Measurements from ENCODE around the gene PNLIPRP1.

Gene PNLIPRP1

GRCh38 chr10:116602648-116603400 is 12.1 kb downstream of the PNLIPRP1 start:
- DNase-seq, result no peak

GRCh38 chr10:116606061-116606483 is 15.3 kb downstream of the PNLIPRP1 start:
- DNase-seq, result no peak

GRCh38 chr10:116607336-116607735 is 16.6 kb downstream of the PNLIPRP1 start:
- DNase-seq, result no peak

- no peak for DNase-seq
Observed at GRCh38 chr10:116608686-116609594, 18.2 kb downstream of the PNLIPRP1 start.

- DNase-seq, result no peak
Observed at GRCh38 chr10:116610443-116611152, 19.8 kb downstream of the PNLIPRP1 start.

- no peak for DNase-seq
Observed at GRCh38 chr10:116611153-116611545, 20.4 kb downstream of the PNLIPRP1 start.

GRCh38 chr10:116612107-116612769 is 21.5 kb downstream of the PNLIPRP1 start:
- no peak for DNase-seq

GRCh38 chr10:116613471-116613870 is 22.7 kb downstream of the PNLIPRP1 start:
- no peak for DNase-seq

GRCh38 chr10:116614796-116615195 is 24.0 kb downstream of the PNLIPRP1 start:
- no peak for DNase-seq

- DNase-seq, result no peak
Observed at GRCh38 chr10:116615199-116615776, 24.5 kb downstream of the PNLIPRP1 start.

- no peak for DNase-seq
Observed at GRCh38 chr10:116620423-116621400, 30.0 kb downstream of the PNLIPRP1 start, which contains the start of gene PNLIPRP2. Gene PNLIPRP2 (plus strand): TSS chr10:116620953.

GRCh38 chr10:116621476-116621875 is 30.7 kb downstream of the PNLIPRP1 start:
- DNase-seq, result no peak

- DNase-seq, result no peak
Observed at GRCh38 chr10:116621934-116622655, 31.3 kb downstream of the PNLIPRP1 start.

GRCh38 chr10:116625845-116626244 is 35.1 kb downstream of the PNLIPRP1 start:
- DNase-seq, result no peak

- DNase-seq, result no peak
Observed at GRCh38 chr10:116626815-116627214, 36.1 kb downstream of the PNLIPRP1 start.

- DNase-seq, result no peak
Observed at GRCh38 chr10:116627386-116627933, 36.7 kb downstream of the PNLIPRP1 start.

GRCh38 chr10:116629340-116629739 is 38.6 kb downstream of the PNLIPRP1 start:
- DNase-seq, result no peak

GRCh38 chr10:116630020-116630419 is 39.3 kb downstream of the PNLIPRP1 start:
- no peak for DNase-seq

GRCh38 chr10:116631871-116632295 is 41.1 kb downstream of the PNLIPRP1 start:
- no peak for DNase-seq
